22Rv1 (cell line): ENCODE data around the gene BRCA2.

Source experiments
- H3K27ac ChIP-seq: fragments of 450-650 bp; 2 replicates; pipeline ENCODE4 v1.5.1; 2017
- CTCF ChIP-seq: fragments of 450-650 bp; IDR thresholded peaks from 2 replicates; pipeline ENCODE4 v1.5.1; 2017; ENCODE audit warnings: mild to moderate bottlenecking
- ZFX ChIP-seq: fragments of 450-650 bp; IDR thresholded peaks from 2 replicates; pipeline ENCODE4 v1.6.1; 2017; ENCODE audit warnings: antibody characterized with exemption, borderline replicate concordance

Gene BRCA2

GRCh38 chr13:32311188-32311897 lies 4.0 kb upstream of the BRCA2 start:
- no peak overlapping the region for H3K27ac ChIP-seq

GRCh38 chr13:32314271-32315237 lies 754 bp upstream of the BRCA2 start:
- TF ChIP-seq CTCF (no peak), ZFX (no peak)
- peak overlapping the region; percentile 92 for H3K27ac ChIP-seq

More at GRCh38 chr13:32311188-32311897, 4.0 kb upstream of the BRCA2 start:
- no peak for TF ChIP-seq CTCF

- TF ChIP-seq ZFX (no peak), CTCF (no peak)
- H3K27ac ChIP-seq, result peak overlapping the region; percentile 92
Measured at GRCh38 chr13:32316028-32316339, 676 bp downstream of the BRCA2 start.

- TF ChIP-seq ZFX (no peak), CTCF (no peak)
- H3K27ac ChIP-seq, result peak overlapping the region; percentile 92
Measured at GRCh38 chr13:32316501-32316900, 1.2 kb downstream of the BRCA2 start.

- H3K27ac ChIP-seq, result no peak overlapping the region
- TF ChIP-seq ZFX (no peak), CTCF (no peak)
Measured at GRCh38 chr13:32317716-32318465, 2.6 kb downstream of the BRCA2 start.

GRCh38 chr13:32320528-32320927 lies 5.2 kb downstream of the BRCA2 start:
- peak overlapping the region; percentile 47 for H3K27ac ChIP-seq
- TF ChIP-seq CTCF (no peak), ZFX (no peak)
